ENCODE data around the gene REST. TPM values are rescaled to one million over a fixed set of nuclear protein-coding genes. Genes with fewer than 3 reads are reported as not detected.

The REST gene
- polyA plus RNA-seq, 2 of the 4 experiments (the other 2 are of a cell fraction), result 8.8 to 18.6 TPM

GRCh38 chr4:56874923-56875322 is 32.8 kb upstream of the REST start:
- H3K27ac ChIP-seq, result no peak overlapping the region
- ChIA-PET POLR2A (no interaction called here), CTCF (interaction anchor here (0.8 kb wide), 1 partner anchor 34 kb away, joined by 4 read pairs; no protein-coding TSS in a partner anchor)
- 72% methylated on average over 6 of the region's 6 CpGs for WGBS (ENCODE audit: missing lambda C conversion rate)
- TF ChIP-seq NFE2L2 (conservative IDR thresholded peaks at IDR 0.05; ENCODE audit: low read length), result no peak
- no peak for TF ChIP-seq CTCF (IDR thresholded peaks at IDR 0.05)
- TF ChIP-seq USF2 (IDR thresholded peaks at IDR 0.05), result no peak
- FAIRE-seq, result no peak
- no peaks in the 10 kb centered on the region for H3K4me1 ChIP-seq
- no peak for DNase-seq (ENCODE audit: low read depth in 1 of 2, low spot score in 1 of 2)
- ATAC-seq, result no peak
- H3K4me2 ChIP-seq, result no peak overlapping the region
- H3K9me3 ChIP-seq, result no peaks in the 10 kb centered on the region
- H3K4me3 ChIP-seq, result no peak overlapping the region

GRCh38 chr4:56876264-56876663 is 31.4 kb upstream of the REST start:
- no peak overlapping the region for H3K27ac ChIP-seq
- no peaks in the 10 kb centered on the region for H3K9me3 ChIP-seq
- WGBS (ENCODE audit: missing lambda C conversion rate), result 44% methylated on average over 4 of the region's 4 CpGs
- FAIRE-seq (no peak), DNase-seq (ENCODE audit: low read depth in 1 of 2, low spot score in 1 of 2) (no peak), ATAC-seq (no peak)
- H3K4me2 ChIP-seq, result no peak overlapping the region
- no peak overlapping the region for H3K4me3 ChIP-seq
- POLR2A ChIA-PET, result no interaction called here
- TF ChIP-seq BHLHE40 (IDR thresholded peaks at IDR 0.05; ENCODE audit: low read depth, low read length) (no peak), RAD21 (conservative IDR thresholded peaks at IDR 0.05 in 1 of 2, IDR thresholded peaks at IDR 0.05 in 1 of 2) (no peak), PBX3 (IDR thresholded peaks at IDR 0.05) (no peak), RCOR1 (IDR thresholded peaks at IDR 0.05; ENCODE audit: low read depth, low read length) (no peak), HOXA7 (CRISPR knock-in tag; IDR thresholded peaks at IDR 0.05) (no peak), CTCF (IDR thresholded peaks at IDR 0.05) (no peak), HEYL (CRISPR knock-in tag; IDR thresholded peaks at IDR 0.05) (no peak), ESRRA (IDR thresholded peaks at IDR 0.05; ENCODE audit: borderline replicate concordance, low read length) (no peak), SMC3 (IDR thresholded peaks at IDR 0.05) (no peak)
- CTCF ChIA-PET, result no interaction called here
- H3K4me1 ChIP-seq, result no peaks in the 10 kb centered on the region

- CTCF ChIA-PET, result interaction anchor here (1.1 kb wide), 1 partner anchor 29 kb away, joined by 3 read pairs; no protein-coding TSS in a partner anchor
- Histone ChIP-seq H3K4me3 (no peak overlapping the region), H3K4me1 (no peaks in the 10 kb centered on the region), H3K27ac (no peak overlapping the region), H3K9me3 (no peaks in the 10 kb centered on the region), H3K4me2 (no peak overlapping the region)
- POLR2A ChIA-PET, result no interaction called here
- FAIRE-seq (no peak), DNase-seq (ENCODE audit: low read depth in 1 of 2, low spot score in 1 of 2) (no peak), ATAC-seq (no peak)
- 52% methylated on average over 3 of the region's 3 CpGs for whole genome bisulfite sequencing (ENCODE audit: missing lambda C conversion rate)
- TF ChIP-seq FOXS1 (CRISPR knock-in tag; IDR thresholded peaks at IDR 0.05) (no peak), CEBPB (IDR thresholded peaks at IDR 0.05) (no peak), MAFK (IDR thresholded peaks at IDR 0.05; ENCODE audit: partially characterized antibody) (no peak), EP300 (IDR thresholded peaks at IDR 0.05) (no peak), ESRRA (IDR thresholded peaks at IDR 0.05; ENCODE audit: borderline replicate concordance, low read length) (no peak), PBX3 (IDR thresholded peaks at IDR 0.05) (no peak), HOXA7 (CRISPR knock-in tag; IDR thresholded peaks at IDR 0.05) (no peak), ZFP36 (IDR thresholded peaks at IDR 0.05; ENCODE audit: borderline replicate concordance, partially characterized antibody) (no peak), JUNB (IDR thresholded peaks at IDR 0.05) (no peak), POLR2AphosphoS2 (conservative IDR thresholded peaks at IDR 0.05; ENCODE audit: low read length) (no peak), EHF (CRISPR knock-in tag; IDR thresholded peaks at IDR 0.05) (no peak), CHD2 (IDR thresholded peaks at IDR 0.05; ENCODE audit: low read length, partially characterized antibody) (no peak), RCOR1 (IDR thresholded peaks at IDR 0.05; ENCODE audit: low read depth, low read length) (no peak), BCL3 (IDR thresholded peaks at IDR 0.05) (no peak), KDM1A (IDR thresholded peaks at IDR 0.05; ENCODE audit: low read depth) (no peak), CBX2 (IDR thresholded peaks at IDR 0.05; ENCODE audit: borderline replicate concordance, low read depth) (no peak), JUN (IDR thresholded peaks at IDR 0.05) (no peak)
These were observed 27.7 kb upstream of the REST start for GRCh38 chr4:56879996-56880395.
